ENCODE data around the gene ANXA2R.
"Not testable (repeated sequence)": the region's sequence is repeated elsewhere in the genome, so short reads cannot be mapped to it uniquely, and the experiment has no call there.

The ANXA2R gene

DNA sequence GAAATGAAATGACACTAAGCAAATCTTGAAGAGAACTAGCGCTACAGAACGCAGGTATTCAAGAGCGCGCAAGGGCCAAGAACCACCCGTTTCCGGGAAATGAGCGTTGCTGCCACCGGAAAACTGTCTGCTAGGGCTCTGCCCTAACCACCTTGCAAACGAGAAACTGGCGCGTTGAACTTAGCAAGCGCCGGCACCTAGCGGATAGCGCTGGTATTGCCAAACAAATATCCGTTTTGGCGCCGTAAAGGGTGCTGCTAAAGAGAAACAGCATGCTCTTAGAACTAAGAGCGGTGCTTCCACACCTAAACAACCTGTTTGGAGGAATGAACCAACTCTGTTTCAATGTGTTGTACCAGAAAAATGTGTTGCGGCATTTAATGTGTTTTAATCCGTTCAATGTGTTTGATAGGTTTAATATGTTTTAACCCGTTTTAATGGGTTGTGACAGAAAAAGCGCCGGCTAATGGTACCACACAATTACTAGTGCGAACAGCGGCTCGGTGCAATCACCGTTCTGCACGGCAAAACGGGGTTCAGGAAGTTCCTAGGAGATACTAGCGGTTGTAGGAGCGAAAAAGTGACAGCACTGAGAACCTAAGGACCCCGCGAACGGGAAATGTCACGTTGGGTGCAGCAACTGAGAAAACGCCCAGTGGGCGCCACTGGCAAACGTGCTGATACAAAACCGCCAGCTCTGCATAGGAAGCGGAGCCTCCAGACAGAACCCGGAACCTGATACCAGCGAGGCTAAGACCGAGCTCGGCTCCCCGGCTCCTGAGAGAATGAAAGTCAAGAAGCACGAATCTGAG, at the start of gene ANXA2R:
ANXA2R (minus strand) TSS at position 33 of the 812 bp plus-strand sequence. CDS start 273 bp downstream, outside the sequence.
- peak; percentile 81 to 88 for DNase-seq (ENCODE audit: low read depth in 2 of 2)

- DNase-seq (ENCODE audit: low read depth in 2 of 2) = not testable (repeated sequence)
Measured at GRCh38 chr5:43086118-43086908, 46.2 kb upstream of the ANXA2R start.

- DNase-seq (ENCODE audit: low read depth in 2 of 2) = no peak
Measured at GRCh38 chr5:43085453-43085852, 45.3 kb upstream of the ANXA2R start.

DNA sequence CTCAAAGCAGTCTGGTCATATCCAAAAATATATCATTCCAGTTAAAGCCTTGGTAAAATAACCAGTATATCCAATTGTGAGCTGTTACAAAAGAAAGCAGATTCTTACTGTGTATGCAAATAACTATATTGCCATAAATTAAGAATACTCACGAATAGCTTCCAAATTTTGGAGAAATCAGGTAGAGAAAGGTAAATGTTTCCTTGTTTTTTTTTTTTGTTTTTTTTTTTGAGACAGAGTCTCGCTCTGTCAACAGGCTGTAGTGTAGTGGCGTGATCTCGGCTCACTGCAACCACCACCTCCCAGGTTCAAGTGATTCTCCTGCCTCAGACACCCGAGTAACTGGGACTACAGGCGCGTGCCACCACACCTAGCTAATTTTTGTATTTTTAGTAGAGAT, 44.3 kb upstream of the ANXA2R start:
- DNase-seq (ENCODE audit: low read depth in 2 of 2) = not testable (repeated sequence)

DNA sequence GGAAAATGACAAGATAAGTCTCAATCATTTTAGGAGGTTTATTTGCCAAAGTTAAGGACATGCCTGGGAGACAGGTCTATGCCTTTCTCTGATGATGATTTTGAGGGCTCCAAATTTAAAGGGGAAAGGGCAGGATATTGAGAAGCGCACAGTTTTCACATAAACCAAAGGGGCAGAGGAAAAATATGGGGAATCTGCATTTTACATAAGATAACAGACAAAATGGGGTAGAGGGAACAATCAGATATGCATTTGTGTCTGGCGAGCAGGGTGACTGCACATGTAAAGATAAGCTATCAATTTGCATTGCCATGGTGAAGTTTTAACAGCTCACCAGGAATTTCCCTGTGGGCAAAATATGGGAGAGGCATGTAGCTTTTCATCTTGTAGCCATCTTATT, 41.2 kb upstream of the ANXA2R start:
- not testable (repeated sequence) for DNase-seq (ENCODE audit: low read depth in 2 of 2)

- no peak for DNase-seq (ENCODE audit: low read depth in 2 of 2)
Measured at GRCh38 chr5:43078956-43079355, 38.8 kb upstream of the ANXA2R start.

DNA sequence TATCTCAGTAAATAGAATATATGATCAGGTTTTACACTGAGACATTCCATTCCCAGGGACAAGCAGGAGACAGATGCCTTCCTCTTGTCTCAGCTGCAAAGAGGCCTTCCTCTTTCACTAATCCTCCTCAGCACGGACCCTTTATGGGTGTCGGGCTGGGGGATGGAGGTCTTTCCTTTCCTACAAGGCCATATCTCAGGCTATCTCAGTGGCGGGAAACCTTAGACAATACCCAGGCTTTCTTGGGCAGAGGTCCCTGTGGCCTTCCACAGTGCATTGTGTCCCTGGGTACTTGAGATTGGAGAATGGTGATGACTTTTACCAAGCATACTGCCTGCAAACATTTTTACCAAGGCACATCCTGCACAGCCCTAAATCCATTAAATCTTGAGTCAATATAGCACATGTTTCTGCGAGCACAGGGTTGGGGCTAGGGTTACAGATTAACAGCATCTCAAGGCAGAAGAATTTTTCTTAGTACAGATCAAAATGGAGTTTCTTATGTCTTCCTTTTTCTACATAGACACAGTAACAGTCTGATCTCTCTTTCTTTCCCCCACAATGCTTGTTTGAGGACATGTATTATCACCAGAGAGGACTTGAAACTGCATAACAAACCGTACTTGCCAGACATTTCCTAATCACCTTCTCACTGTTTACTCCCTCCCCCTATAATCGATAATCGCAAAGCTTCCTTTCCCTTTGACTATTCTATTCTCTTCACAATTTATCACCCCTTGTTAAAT, 37.5 kb upstream of the ANXA2R start:
- DNase-seq (ENCODE audit: low read depth in 2 of 2) = not testable (repeated sequence)

- no peak for DNase-seq (ENCODE audit: low read depth in 2 of 2)
Measured at GRCh38 chr5:43075319-43076293, 35.5 kb upstream of the ANXA2R start.

DNA sequence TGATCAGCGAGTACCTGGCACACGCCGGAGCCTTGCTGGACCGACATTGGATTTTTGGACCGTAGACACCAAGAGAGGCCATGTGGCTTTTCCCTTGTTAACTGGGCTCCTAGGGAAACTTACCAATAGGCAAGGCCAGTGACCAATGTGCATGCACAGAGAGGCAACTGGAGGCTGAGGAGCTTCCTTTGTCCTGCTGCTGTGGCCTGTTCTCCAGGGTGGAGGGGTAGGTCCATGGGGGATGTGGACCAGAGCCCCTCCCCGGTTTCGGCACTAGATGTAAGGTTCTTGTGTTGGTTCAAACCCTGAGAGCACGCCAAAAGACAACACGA, 34.8 kb upstream of the ANXA2R start:
- no peak for DNase-seq (ENCODE audit: low read depth in 2 of 2)

DNA sequence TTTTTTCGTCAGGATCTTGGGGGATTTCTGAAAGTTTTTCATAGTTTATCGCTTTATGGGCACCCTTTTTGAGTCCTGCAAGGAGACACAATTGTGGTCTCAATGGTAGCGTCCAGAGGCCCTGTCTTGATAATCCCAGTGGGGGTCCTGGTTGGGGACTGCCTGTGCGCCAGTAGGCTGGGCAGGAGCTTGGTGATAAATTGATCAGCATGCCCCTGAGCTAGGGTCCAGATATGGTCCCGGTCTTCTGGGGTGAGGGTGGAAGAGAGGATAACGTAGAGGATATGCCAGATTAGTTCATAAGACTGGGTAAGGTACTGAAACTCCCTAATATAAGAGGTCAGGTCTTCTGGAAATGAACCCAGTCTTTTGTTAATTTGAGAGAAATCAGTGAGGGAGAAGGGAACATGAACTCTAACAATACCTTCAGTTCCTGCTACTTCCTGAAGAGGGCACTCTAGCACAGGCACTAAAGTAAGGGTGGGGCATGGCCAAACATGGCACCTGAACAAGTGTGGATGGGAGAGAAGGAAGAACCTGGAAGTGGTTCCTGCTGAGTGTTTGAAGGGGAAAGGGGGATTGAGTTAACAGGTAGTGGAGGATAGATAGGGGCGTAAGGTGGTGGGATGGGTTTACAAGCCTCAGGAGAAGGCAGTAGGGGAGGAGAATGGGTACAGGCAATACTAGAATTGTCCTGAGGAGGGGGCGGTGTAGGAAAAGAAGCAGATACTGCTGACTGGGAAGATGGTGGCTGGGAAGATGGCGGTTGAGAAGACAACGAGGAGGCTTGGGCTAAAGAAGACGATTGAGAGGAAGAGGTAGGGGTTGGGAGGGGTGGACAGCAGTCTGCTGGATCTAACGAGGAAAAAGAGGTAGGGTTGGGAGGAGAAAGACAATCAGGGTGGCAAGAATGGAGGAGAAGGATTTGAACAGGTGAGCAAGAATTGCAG, 33.8 kb upstream of the ANXA2R start:
- no peak for DNase-seq (ENCODE audit: low read depth in 2 of 2)

DNA sequence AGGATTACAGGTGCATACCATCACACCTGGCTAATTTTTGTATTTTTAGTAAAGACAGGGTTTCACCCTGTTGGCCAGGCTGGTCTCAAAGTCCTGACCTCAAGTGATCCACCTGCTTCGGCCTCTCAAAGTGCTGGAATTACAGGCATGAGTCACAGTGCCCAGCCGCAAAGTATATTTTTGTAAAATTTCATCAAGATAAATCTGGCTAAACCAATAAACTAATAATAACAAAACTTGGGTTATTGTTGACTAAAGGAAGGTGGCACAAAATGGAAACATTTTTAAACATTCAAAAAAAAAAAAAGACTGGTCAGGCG, 29.2 kb upstream of the ANXA2R start:
- not testable (repeated sequence) for DNase-seq (ENCODE audit: low read depth in 2 of 2)

- DNase-seq (ENCODE audit: low read depth in 2 of 2) = no peak
Measured at GRCh38 chr5:43068037-43068436, 27.9 kb upstream of the ANXA2R start.

- peak; percentile 77 to 79 for DNase-seq (ENCODE audit: low read depth in 2 of 2)
Measured at GRCh38 chr5:43066799-43067741, 27.0 kb upstream of the ANXA2R start.

- DNase-seq (ENCODE audit: low read depth in 2 of 2) = peak; percentile 50 to 56
Measured at GRCh38 chr5:43065948-43066798, 26.1 kb upstream of the ANXA2R start.

DNA sequence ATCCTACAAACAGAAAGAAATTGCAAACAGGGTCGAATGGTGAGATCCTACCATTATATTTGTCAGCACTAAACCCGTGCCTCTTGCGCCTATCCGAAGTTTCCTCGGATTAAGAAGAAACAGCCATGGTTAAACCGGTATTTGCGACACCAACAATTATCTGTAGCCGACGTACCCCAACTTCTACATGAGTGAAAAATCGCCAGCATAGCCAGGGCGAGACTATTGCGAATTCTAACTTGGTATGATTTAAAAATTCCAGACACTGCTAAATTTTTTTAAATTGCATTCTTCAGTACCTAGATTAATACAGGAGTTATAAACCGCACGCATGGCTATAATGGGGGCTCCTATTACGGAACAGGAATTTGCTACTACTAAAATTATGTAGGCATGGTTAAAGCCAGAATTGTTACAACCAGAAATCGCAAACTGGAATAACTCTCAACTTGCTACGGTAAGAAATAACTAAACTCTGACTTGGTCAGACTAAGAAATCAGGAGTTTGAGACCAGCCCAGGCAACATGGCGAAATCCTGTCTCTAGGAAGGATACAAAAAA, 25.3 kb upstream of the ANXA2R start:
- DNase-seq (ENCODE audit: low read depth in 2 of 2) = no peak

GRCh38 chr5:43063721-43064171, 23.6 kb upstream of the ANXA2R start:
- DNase-seq (ENCODE audit: low read depth in 2 of 2) = no peak

DNA sequence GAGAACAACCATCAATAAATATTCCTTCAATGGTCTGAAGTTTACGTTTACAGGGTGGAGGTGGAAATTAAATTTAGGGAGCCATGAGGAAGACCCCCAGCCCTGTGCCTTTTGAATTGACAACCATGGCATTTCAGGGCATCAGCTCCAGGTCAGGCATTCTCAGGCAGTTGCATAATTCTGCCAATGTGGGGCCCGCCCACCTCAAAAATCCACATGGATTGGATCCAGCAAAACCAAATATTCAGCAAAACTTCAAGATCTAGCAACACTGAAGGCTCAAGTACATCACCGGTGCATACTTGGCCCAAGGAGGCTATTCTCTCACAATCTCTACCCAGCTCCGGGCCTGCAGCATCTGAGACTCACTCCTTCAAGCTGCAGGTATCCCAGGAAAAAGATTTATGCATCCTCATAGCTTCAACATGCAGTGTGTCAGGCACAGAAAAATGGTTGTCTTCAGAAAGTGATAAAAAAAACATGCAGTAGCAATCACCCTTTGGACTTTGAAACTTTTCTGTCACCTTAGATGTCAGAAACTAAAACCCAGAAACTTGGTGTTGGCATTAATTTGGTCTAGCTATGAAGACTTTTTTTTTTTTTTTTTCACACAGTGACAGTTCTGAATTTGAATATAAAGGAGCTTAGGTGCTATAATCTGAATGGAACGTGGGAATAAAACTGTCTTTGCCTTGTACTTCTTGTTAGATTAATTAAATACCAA, 21.4 kb upstream of the ANXA2R start:
- DNase-seq (ENCODE audit: low read depth in 2 of 2) = no peak

All from stimulated activated CD8-positive, alpha-beta memory T cell treated with anti-CD3 and anti-CD28 coated beads, Interleukin-2, amount 100 ng/mL, for 1 hour (primary cell).